Panc1 (cell line): ENCODE measurements around the gene CYRIA. TPM values are rescaled to one million over a fixed set of nuclear protein-coding genes. Genes with fewer than 3 reads are reported as not detected.

Experiments used
- ATAC-seq: fragments of 200-7000 bp; cut with Tn5 transposase; 2 replicates; pipeline ENCODE4 v1.9.1; 2020; ENCODE audit warnings: mild to moderate bottlenecking, moderate library complexity
- BruUV-seq: library from RNA; stranded (reverse); fragments of 400-500 nt; replicated peaks from 2 replicates; lab custom pipeline; 2021; lab: Mats Ljungman, UMichigan
- CTCF ChIA-PET: fragments of 300-600 bp; sonication (Branson Sonifier 250); formaldehyde crosslinking; loops from one replicate; lab custom pipeline; 2022; ENCODE audit warnings: antibody characterized with exemption; lab: Charles Lee
- POLR2A ChIA-PET: fragments of 300-600 bp; sonication (Branson Sonifier 250); formaldehyde crosslinking; loops from one replicate; lab custom pipeline; 2022; ENCODE audit warnings: antibody characterized with exemption; lab: Charles Lee
- DNase-seq: peaks from one replicate; pipeline ENCODE4 v3.0.0-alpha.2; 2010; ENCODE audit warnings: low read depth, low spot score
- H3K27ac ChIP-seq: 2 replicates; pipeline ENCODE4 v1.5.1; 2011; ENCODE audit warnings: mild to moderate bottlenecking, low read length, inconsistent platforms
- H3K27me3 ChIP-seq: fragments of 200-500 bp; sonication (Bioruptor generic); 2 replicates; pipeline ENCODE4 v1.6.0; 2014; ENCODE audit warnings: low read length, inconsistent platforms; ENCODE audit not compliant: control insufficient read depth, insufficient read depth
- H3K36me3 ChIP-seq: fragments of 200-500 bp; sonication (Bioruptor generic); 2 replicates; pipeline ENCODE4 v1.5.1; 2014; ENCODE audit warnings: inconsistent platforms, mild to moderate bottlenecking, low read length, moderate library complexity; ENCODE audit not compliant: control insufficient read depth, insufficient read depth
- H3K4me1 ChIP-seq: 2 replicates; pipeline ENCODE4 v1.5.1; 2011; ENCODE audit warnings: inconsistent platforms, mild to moderate bottlenecking, low read length, moderate library complexity; ENCODE audit not compliant: control insufficient read depth, insufficient read depth
- H3K4me3 ChIP-seq, 2 experiments: 2 replicates each; pipeline ENCODE4 v1.5.1; 2011 to 2012; ENCODE audit warnings: low read depth in 2 of 2, low read length in 2 of 2, mild to moderate bottlenecking in 2 of 2, inconsistent platforms in 1 of 2, moderate library complexity in 1 of 2
- H3K9me3 ChIP-seq: fragments of 200-500 bp; sonication (Bioruptor generic); 2 replicates; pipeline ENCODE4 v1.5.1; 2014; ENCODE audit warnings: low read depth, mild to moderate bottlenecking, inconsistent platforms, low read length, moderate library complexity; ENCODE audit not compliant: control insufficient read depth, insufficient read depth
- POLR2AphosphoS5 ChIP-seq: IDR thresholded peaks from 2 replicates; pipeline ENCODE4 v1.6.1; 2012; ENCODE audit warnings: mild to moderate bottlenecking, low read depth, low read length, moderate library complexity
- SIN3A ChIP-seq: IDR thresholded peaks from 2 replicates; pipeline ENCODE4 v1.6.1; 2012; ENCODE audit warnings: low read depth, mild to moderate bottlenecking, low read length, moderate library complexity, borderline replicate concordance; ENCODE audit not compliant: insufficient read depth
- TCF7L2 ChIP-seq: IDR thresholded peaks from 2 replicates; pipeline ENCODE4 v1.6.1; 2011; ENCODE audit warnings: mild to moderate bottlenecking, low read depth, low read length, inconsistent platforms
- in situ Hi-C: cut with HindIII; loops from 2 replicates; pipeline ENCODE4 v1.10.0; 2016; ENCODE audit warnings: low sequenced_read_pairs, low pct_unique_long_range_greater_than_20kb
- intact Hi-C: fragments of 100-400 bp; cut with micrococcal nuclease; formaldehyde crosslinking; loops from one replicate; pipeline ENCODE4 v1.10.0; 2022; ENCODE audit not compliant: unreplicated experiment
- total RNA-seq: library from RNA; stranded (reverse); gene quantifications from one replicate; pipeline ENCODE4 v1.2.1, GENCODE V29; 2021; ENCODE audit not compliant: unreplicated experiment
- TF ChIP-seq, protein P1 (sequence below): fragments of 450-650 bp; IDR thresholded peaks from 2 replicates; pipeline ENCODE4 v1.5.1; 2017; ENCODE audit warnings: mild to moderate bottlenecking
- TF ChIP-seq, protein P2 (sequence below), 2 experiments: IDR thresholded peaks; 2 replicates each; pipeline ENCODE4 v1.6.1; 2011 to 2012; ENCODE audit warnings: low read depth in 2 of 2, control low read depth in 1 of 2, low read length in 1 of 2, mild to moderate bottlenecking in 1 of 2, moderate library complexity in 1 of 2; ENCODE audit not compliant: insufficient read depth in 1 of 2

Gene CYRIA
- total RNA-seq, 1 experiment from 2014 or later = 0.13 TPM

DNA sequence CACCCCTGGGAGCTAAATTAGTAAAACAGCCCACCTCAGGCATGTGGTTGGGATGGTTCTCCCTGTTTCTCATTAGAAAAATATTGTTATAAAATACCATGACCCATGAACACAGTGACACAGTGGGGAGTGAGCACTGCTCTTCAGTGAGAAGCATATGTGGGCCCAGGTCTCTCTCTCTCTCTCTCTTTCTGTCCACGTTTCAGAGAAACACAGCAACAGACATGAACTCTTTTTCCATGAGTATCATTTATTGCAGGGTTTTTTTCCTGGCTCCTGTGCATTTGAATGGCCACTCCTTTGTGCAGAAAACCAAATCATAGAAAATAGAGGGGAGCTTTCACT lies 41.2 kb downstream of the CYRIA start:
- ATAC-seq = no peak
- no TSS peak for BruUV-seq
- ChIA-PET POLR2A (no interaction called here), CTCF (no interaction called here)
- no peaks in the 10 kb centered on the region for H3K27me3 ChIP-seq
- DNase-seq = no peak
- TF ChIP-seq, protein P1, sequence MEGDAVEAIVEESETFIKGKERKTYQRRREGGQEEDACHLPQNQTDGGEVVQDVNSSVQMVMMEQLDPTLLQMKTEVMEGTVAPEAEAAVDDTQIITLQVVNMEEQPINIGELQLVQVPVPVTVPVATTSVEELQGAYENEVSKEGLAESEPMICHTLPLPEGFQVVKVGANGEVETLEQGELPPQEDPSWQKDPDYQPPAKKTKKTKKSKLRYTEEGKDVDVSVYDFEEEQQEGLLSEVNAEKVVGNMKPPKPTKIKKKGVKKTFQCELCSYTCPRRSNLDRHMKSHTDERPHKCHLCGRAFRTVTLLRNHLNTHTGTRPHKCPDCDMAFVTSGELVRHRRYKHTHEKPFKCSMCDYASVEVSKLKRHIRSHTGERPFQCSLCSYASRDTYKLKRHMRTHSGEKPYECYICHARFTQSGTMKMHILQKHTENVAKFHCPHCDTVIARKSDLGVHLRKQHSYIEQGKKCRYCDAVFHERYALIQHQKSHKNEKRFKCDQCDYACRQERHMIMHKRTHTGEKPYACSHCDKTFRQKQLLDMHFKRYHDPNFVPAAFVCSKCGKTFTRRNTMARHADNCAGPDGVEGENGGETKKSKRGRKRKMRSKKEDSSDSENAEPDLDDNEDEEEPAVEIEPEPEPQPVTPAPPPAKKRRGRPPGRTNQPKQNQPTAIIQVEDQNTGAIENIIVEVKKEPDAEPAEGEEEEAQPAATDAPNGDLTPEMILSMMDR = no peak
- no peak for TF ChIP-seq SIN3A
- H3K9me3 ChIP-seq = no peaks in the 10 kb centered on the region
- H3K27ac ChIP-seq = no peak overlapping the region
- no peak overlapping the region for H3K4me3 ChIP-seq
- intact Hi-C loops (no loop called here), in situ Hi-C loops (no loop called here)
- H3K4me1 ChIP-seq = no peaks in the 10 kb centered on the region
- H3K36me3 ChIP-seq = no peaks in the 10 kb centered on the region

DNA sequence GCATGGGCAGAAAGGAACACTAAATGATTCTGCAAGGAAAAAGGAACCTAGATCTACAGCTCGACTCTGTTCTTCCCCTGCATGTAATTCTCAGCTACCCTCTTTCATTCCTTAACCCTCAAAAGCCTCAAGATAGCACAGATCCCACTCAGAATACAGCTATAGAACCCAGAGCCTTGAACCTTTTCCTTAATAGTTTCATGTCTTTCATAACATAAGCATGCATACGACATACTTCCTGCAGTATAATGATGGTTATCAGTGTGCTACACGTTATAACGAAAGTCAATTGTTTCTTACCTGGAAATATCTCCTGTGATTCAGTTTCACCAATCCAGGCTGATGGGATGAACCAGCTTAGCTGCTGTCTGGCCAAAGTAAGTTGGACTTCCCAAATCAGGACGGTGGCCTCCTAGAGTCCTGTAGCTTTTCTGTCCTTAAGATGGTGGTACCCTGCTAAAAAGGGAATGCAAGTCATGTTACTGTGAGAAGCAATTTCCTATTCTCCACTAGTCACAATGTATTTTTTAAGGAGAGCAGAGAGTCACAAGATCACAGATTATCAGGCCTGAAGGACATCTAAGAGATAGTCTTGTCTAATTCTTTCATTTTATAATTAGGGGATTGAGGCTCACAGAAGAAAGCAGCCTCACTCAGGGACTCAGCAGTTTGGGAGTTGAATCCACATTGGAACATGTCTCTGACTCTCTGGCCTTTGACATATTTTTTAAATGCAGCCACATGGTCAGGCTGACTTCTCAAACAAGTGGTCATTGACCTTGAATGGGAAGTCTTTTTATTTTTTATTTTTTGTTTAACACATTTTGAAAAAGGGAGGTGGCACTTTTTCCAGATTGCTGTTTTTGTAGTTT lies 41.8 kb downstream of the CYRIA start:
- H3K4me3 ChIP-seq = no peak overlapping the region
- DNase-seq = no peak
- ChIA-PET CTCF (no interaction called here), POLR2A (no interaction called here)
- no peak for ATAC-seq
- BruUV-seq = no TSS peak
- no peaks in the 10 kb centered on the region for H3K9me3 ChIP-seq
- TF ChIP-seq, protein P1 = no peak
- TF ChIP-seq TCF7L2 (no peak), SIN3A (no peak), POLR2AphosphoS5 (no peak)
- TF ChIP-seq, protein P2, sequence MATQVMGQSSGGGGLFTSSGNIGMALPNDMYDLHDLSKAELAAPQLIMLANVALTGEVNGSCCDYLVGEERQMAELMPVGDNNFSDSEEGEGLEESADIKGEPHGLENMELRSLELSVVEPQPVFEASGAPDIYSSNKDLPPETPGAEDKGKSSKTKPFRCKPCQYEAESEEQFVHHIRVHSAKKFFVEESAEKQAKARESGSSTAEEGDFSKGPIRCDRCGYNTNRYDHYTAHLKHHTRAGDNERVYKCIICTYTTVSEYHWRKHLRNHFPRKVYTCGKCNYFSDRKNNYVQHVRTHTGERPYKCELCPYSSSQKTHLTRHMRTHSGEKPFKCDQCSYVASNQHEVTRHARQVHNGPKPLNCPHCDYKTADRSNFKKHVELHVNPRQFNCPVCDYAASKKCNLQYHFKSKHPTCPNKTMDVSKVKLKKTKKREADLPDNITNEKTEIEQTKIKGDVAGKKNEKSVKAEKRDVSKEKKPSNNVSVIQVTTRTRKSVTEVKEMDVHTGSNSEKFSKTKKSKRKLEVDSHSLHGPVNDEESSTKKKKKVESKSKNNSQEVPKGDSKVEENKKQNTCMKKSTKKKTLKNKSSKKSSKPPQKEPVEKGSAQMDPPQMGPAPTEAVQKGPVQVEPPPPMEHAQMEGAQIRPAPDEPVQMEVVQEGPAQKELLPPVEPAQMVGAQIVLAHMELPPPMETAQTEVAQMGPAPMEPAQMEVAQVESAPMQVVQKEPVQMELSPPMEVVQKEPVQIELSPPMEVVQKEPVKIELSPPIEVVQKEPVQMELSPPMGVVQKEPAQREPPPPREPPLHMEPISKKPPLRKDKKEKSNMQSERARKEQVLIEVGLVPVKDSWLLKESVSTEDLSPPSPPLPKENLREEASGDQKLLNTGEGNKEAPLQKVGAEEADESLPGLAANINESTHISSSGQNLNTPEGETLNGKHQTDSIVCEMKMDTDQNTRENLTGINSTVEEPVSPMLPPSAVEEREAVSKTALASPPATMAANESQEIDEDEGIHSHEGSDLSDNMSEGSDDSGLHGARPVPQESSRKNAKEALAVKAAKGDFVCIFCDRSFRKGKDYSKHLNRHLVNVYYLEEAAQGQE (IDR thresholded peaks at IDR 0.05; ENCODE audit: insufficient read depth in 1 of 2, low read depth in 2 of 2, low read length in 1 of 2) = no peak
- H3K27ac ChIP-seq = no peak overlapping the region
- no peaks in the 10 kb centered on the region for H3K36me3 ChIP-seq
- in situ Hi-C loops = no loop called here
- no peaks in the 10 kb centered on the region for H3K27me3 ChIP-seq
- intact Hi-C loops = no loop called here
- no peaks in the 10 kb centered on the region for H3K4me1 ChIP-seq
